DMS153 (cell line): ENCODE data around the gene FETUB.
"Not testable (repeated sequence)": the region's sequence is repeated elsewhere in the genome, so short reads cannot be mapped to it uniquely, and the experiment has no call there.

Source experiments
- DNase-seq: peaks from one replicate; lab custom pipeline; 2025; lab: John Stamatoyannopoulos, UW

Gene FETUB

GRCh38 chr3:186613637-186614265 is 26.4 kb upstream of the FETUB start:
- no peak for DNase-seq

- DNase-seq = no peak
Observed at GRCh38 chr3:186614266-186614596, 26.0 kb upstream of the FETUB start.

- peak; percentile 49 for DNase-seq
Observed at GRCh38 chr3:186614597-186615483, 25.4 kb upstream of the FETUB start.

GRCh38 chr3:186616299-186616617 is 23.9 kb upstream of the FETUB start:
- DNase-seq = no peak

GRCh38 chr3:186617036-186617946 is 22.9 kb upstream of the FETUB start:
- DNase-seq = peak; percentile 64

GRCh38 chr3:186618318-186618938 is 21.8 kb upstream of the FETUB start:
- DNase-seq = no peak

GRCh38 chr3:186619787-186620212 is 20.4 kb upstream of the FETUB start:
- no peak for DNase-seq

GRCh38 chr3:186620213-186621092 is 19.7 kb upstream of the FETUB start:
- no peak for DNase-seq

GRCh38 chr3:186621894-186622650 is 18.1 kb upstream of the FETUB start:
- DNase-seq = no peak

GRCh38 chr3:186622651-186623310 is 17.4 kb upstream of the FETUB start:
- DNase-seq = no peak

GRCh38 chr3:186624598-186624997 is 15.6 kb upstream of the FETUB start:
- DNase-seq = no peak

- DNase-seq = no peak
Observed at GRCh38 chr3:186625600-186626042, 14.6 kb upstream of the FETUB start.

GRCh38 chr3:186626254-186626847 is 13.8 kb upstream of the FETUB start:
- DNase-seq = no peak

- DNase-seq = no peak
Observed at GRCh38 chr3:186627852-186628414, 12.3 kb upstream of the FETUB start.

GRCh38 chr3:186628756-186629155 is 11.4 kb upstream of the FETUB start:
- DNase-seq = no peak

- DNase-seq = no peak
Observed at GRCh38 chr3:186630950-186631641, 9.1 kb upstream of the FETUB start.

GRCh38 chr3:186633481-186633880 is 6.7 kb upstream of the FETUB start:
- no peak for DNase-seq

GRCh38 chr3:186634207-186634606 is 6.0 kb upstream of the FETUB start:
- DNase-seq = not testable (repeated sequence)
